Neural cell (in vitro differentiated cells): ENCODE results near the gene IGSF9B.

Experiments used
- EP300 ChIP-seq: fragments of 450-650 bp; conservative IDR thresholded peaks from 2 replicates; pipeline ENCODE4 v1.6.1; 2014; ENCODE audit warnings: antibody characterized with exemption, mild to moderate bottlenecking, moderate library complexity; ENCODE audit not compliant: poor library complexity, severe bottlenecking
- EZH2 ChIP-seq: fragments of 200-600, 300-800 bp; shearing (Covaris generic), sonication (generic); IDR thresholded peaks from 2 replicates; pipeline ENCODE4 v1.6.1; 2014; ENCODE audit warnings: antibody characterized with exemption, low read length, borderline replicate concordance, mild to moderate bottlenecking; ENCODE audit not compliant: insufficient read depth, poor library complexity, severe bottlenecking
- MXI1 ChIP-seq: fragments of 450-650 bp; conservative IDR thresholded peaks from 2 replicates; pipeline ENCODE4 v1.6.1; 2014; ENCODE audit warnings: antibody characterized with exemption, mild to moderate bottlenecking; ENCODE audit not compliant: poor library complexity, severe bottlenecking
- POLR2AphosphoS5 ChIP-seq: IDR thresholded peaks from 2 replicates; pipeline ENCODE4 v1.6.1; 2012
- RAD21 ChIP-seq: fragments of 450-650 bp; conservative IDR thresholded peaks from 2 replicates; pipeline ENCODE4 v1.6.1; 2014; ENCODE audit warnings: antibody characterized with exemption, mild to moderate bottlenecking, moderate library complexity
- TF ChIP-seq, protein P1 (sequence below): fragments of 450-650 bp; IDR thresholded peaks from 2 replicates; pipeline ENCODE4 v1.5.1; 2014; ENCODE audit warnings: antibody characterized with exemption, mild to moderate bottlenecking, moderate library complexity; ENCODE audit not compliant: poor library complexity, severe bottlenecking
- TF ChIP-seq, protein P2 (sequence below): IDR thresholded peaks from 2 replicates; pipeline ENCODE4 v1.6.1; 2012; ENCODE audit warnings: borderline replicate concordance

DNA sequence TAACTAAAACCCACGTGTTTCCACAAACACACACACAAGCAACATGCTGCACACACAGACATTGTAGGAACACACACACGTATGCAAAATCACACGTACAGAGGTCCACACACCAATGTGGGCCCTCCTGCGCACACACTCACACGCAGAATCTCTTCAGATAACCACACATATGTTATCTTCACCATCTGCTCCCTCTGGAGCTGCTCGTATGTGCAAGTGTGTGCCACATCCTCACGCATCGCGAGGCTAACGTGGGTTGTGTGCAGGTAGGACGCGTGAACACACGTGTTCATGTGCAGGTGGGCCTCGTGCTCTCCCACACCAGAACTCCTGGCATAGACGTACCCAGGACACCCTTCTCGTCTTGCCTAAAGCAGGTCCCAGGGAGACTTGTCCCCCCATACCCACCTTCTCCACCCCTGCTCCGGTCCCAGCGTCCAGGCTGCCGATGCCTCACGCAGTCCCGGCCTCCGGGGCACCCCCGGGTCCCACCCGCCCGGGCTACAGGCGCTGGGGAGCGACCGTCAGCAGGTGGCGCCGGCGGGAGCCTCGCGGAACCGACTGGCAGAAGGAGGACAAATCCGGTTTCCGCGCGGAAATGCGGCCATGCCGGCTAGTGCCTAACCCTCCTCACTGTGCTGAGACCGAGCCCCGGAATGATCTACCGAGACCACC lies 10.3 kb upstream of the IGSF9B start:
- TF ChIP-seq EP300: no peak
- TF ChIP-seq, protein P1, sequence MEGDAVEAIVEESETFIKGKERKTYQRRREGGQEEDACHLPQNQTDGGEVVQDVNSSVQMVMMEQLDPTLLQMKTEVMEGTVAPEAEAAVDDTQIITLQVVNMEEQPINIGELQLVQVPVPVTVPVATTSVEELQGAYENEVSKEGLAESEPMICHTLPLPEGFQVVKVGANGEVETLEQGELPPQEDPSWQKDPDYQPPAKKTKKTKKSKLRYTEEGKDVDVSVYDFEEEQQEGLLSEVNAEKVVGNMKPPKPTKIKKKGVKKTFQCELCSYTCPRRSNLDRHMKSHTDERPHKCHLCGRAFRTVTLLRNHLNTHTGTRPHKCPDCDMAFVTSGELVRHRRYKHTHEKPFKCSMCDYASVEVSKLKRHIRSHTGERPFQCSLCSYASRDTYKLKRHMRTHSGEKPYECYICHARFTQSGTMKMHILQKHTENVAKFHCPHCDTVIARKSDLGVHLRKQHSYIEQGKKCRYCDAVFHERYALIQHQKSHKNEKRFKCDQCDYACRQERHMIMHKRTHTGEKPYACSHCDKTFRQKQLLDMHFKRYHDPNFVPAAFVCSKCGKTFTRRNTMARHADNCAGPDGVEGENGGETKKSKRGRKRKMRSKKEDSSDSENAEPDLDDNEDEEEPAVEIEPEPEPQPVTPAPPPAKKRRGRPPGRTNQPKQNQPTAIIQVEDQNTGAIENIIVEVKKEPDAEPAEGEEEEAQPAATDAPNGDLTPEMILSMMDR: no peak
- no peak for TF ChIP-seq RAD21
- TF ChIP-seq EZH2: no peak
- no peak for TF ChIP-seq MXI1
- no peak for TF ChIP-seq POLR2AphosphoS5
- TF ChIP-seq, protein P2, sequence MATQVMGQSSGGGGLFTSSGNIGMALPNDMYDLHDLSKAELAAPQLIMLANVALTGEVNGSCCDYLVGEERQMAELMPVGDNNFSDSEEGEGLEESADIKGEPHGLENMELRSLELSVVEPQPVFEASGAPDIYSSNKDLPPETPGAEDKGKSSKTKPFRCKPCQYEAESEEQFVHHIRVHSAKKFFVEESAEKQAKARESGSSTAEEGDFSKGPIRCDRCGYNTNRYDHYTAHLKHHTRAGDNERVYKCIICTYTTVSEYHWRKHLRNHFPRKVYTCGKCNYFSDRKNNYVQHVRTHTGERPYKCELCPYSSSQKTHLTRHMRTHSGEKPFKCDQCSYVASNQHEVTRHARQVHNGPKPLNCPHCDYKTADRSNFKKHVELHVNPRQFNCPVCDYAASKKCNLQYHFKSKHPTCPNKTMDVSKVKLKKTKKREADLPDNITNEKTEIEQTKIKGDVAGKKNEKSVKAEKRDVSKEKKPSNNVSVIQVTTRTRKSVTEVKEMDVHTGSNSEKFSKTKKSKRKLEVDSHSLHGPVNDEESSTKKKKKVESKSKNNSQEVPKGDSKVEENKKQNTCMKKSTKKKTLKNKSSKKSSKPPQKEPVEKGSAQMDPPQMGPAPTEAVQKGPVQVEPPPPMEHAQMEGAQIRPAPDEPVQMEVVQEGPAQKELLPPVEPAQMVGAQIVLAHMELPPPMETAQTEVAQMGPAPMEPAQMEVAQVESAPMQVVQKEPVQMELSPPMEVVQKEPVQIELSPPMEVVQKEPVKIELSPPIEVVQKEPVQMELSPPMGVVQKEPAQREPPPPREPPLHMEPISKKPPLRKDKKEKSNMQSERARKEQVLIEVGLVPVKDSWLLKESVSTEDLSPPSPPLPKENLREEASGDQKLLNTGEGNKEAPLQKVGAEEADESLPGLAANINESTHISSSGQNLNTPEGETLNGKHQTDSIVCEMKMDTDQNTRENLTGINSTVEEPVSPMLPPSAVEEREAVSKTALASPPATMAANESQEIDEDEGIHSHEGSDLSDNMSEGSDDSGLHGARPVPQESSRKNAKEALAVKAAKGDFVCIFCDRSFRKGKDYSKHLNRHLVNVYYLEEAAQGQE: no peak
